ENCODE results near the gene USP35. TPM values are rescaled to one million over a fixed set of nuclear protein-coding genes. Genes with fewer than 3 reads are reported as not detected.

Gene USP35
- total RNA-seq, 1 experiment from 2014 or later: 6.0 TPM

- H3K4me1 ChIP-seq (ENCODE audit: control insufficient read depth in 1 of 2, insufficient read depth in 2 of 2, low read length in 2 of 2): peaks cover 0 to 7% of the 10 kb centered on the region in 2 experiments; a peak in 2 of 4 replicates
- no TSS peak for BruUV-seq (replicated peaks)
- POLR2A ChIA-PET: no interaction called here
- DNase-seq (ENCODE audit: low read depth, low spot score) (no peak), ATAC-seq (no peak)
- peaks cover 0 to 4% of the 10 kb centered on the region in 2 experiments; a peak in 1 of 4 replicates for H3K36me3 ChIP-seq (ENCODE audit: control insufficient read depth in 1 of 2, insufficient read depth in 2 of 2, low read length in 2 of 2)
- no peaks in the 10 kb centered on the region for H4K20me1 ChIP-seq (ENCODE audit: insufficient read depth)
- H2AFZ ChIP-seq (ENCODE audit: low read depth, low read length, poor library complexity, severe bottlenecking): no peak overlapping the region
- H3K9me2 ChIP-seq (ENCODE audit: insufficient read depth): no peaks in the 10 kb centered on the region
- CTCF ChIA-PET: interaction anchor here (0.9 kb wide), 1 partner anchor 9 kb away, joined by 3 read pairs; no protein-coding TSS in a partner anchor
- no peak overlapping the region for H3K27ac ChIP-seq (ENCODE audit: low read depth, low read length)
- no peaks in the 10 kb centered on the region for H3K79me2 ChIP-seq (ENCODE audit: insufficient read depth, low read length)
- RAD21 ChIA-PET (ENCODE audit: low non-redundant PET in 1 of 2, low total read pairs in 2 of 2, uncharacterized antibody in 2 of 2, unreplicated experiment in 2 of 2): no interaction called here
- no peak overlapping the region for H3K9ac ChIP-seq (ENCODE audit: low read length)
- no peak overlapping the region for H3K4me2 ChIP-seq (ENCODE audit: low read length)
- TF ChIP-seq EGR1 (IDR thresholded peaks at IDR 0.05; ENCODE audit: low read depth): no peak
- no peak for TF ChIP-seq ZBTB33 (IDR thresholded peaks at IDR 0.05; ENCODE audit: extremely low read depth, insufficient replicate concordance, low read length)
- no peak for TF ChIP-seq EZH2 (IDR thresholded peaks at IDR 0.05)
- TF ChIP-seq YY1 (IDR thresholded peaks at IDR 0.05; ENCODE audit: extremely low read depth, insufficient replicate concordance, low read depth, low read length): no peak
- TF ChIP-seq EZH2phosphoT487 (IDR thresholded peaks at IDR 0.05; ENCODE audit: borderline replicate concordance): no peak
- no peak for TF ChIP-seq SIN3A (IDR thresholded peaks at IDR 0.05; ENCODE audit: low read depth)
- no peak for TF ChIP-seq REST (IDR thresholded peaks at IDR 0.05; ENCODE audit: low read depth)
- TF ChIP-seq ZFX (IDR thresholded peaks at IDR 0.05): no peak
- TF ChIP-seq TCF7L2 (IDR thresholded peaks at IDR 0.05; ENCODE audit: borderline replicate concordance, extremely low read depth, insufficient read depth, insufficient read length): no peak
- TF ChIP-seq ZNF274 (IDR thresholded peaks at IDR 0.05; ENCODE audit: low read depth, low read length): no peak
- TF ChIP-seq SRF (IDR thresholded peaks at IDR 0.05; ENCODE audit: low read depth): no peak
- no peak for TF ChIP-seq ATF3 (IDR thresholded peaks at IDR 0.05)
- TF ChIP-seq RAD21 (IDR thresholded peaks at IDR 0.05; ENCODE audit: low read depth): no peak
- no peak for TF ChIP-seq POLR2A (IDR thresholded peaks at IDR 0.05; ENCODE audit: borderline replicate concordance, extremely low read depth, insufficient read depth, insufficient read length)
- no peak for TF ChIP-seq JUND (IDR thresholded peaks at IDR 0.05)
- no peak for TF ChIP-seq CTCF (IDR thresholded peaks at IDR 0.05 in 2 of 3, conservative IDR thresholded peaks at IDR 0.05 in 1 of 3; ENCODE audit: borderline replicate concordance in 1 of 3, insufficient read depth in 1 of 3, low read depth in 2 of 3, low read length in 2 of 3)
- TF ChIP-seq CEBPB (IDR thresholded peaks at IDR 0.05; ENCODE audit: low read depth): no peak
- no peak for TF ChIP-seq MAX (IDR thresholded peaks at IDR 0.05)
- no peaks in the 10 kb centered on the region for H3K27me3 ChIP-seq (ENCODE audit: insufficient read depth, low read length)
- intact Hi-C loops (cut with micrococcal nuclease): no loop called here
- H3K9me3 ChIP-seq (ENCODE audit: control insufficient read depth in 1 of 2, insufficient read depth in 1 of 2, low read depth in 1 of 2, low read length in 2 of 2): no peaks in the 10 kb centered on the region
- no peak overlapping the region for H3K4me3 ChIP-seq (replicated peaks in 1 of 2; ENCODE audit: low read depth in 1 of 2, low read length in 2 of 2)
These were observed 30.2 kb downstream of the USP35 start for GRCh38 chr11:78218707-78219492.
